ENCODE data around the gene NDUFV1. TPM values are rescaled to one million over a fixed set of nuclear protein-coding genes. Genes with fewer than 3 reads are reported as not detected.

The NDUFV1 gene
- total and polyA plus RNA-seq, 7 donors, result 152 to 286 (median 217) TPM

- intact Hi-C loops (cut with DNase I), result no loop called here
- H3K4me3 ChIP-seq, result no peak overlapping the region
- no peaks in the 10 kb centered on the region for H3K36me3 ChIP-seq
- no peaks in the 10 kb centered on the region for H3K4me1 ChIP-seq
- no peak overlapping the region for H3K27ac ChIP-seq
- WGBS, 2 donors, result 50 to 84% methylated on average over 12 of the region's 12 CpGs
- no peaks in the 10 kb centered on the region for H3K9me3 ChIP-seq
- DNase-seq, result peak; percentile 61
- peaks cover 0 to 25% (median 0%) of the 10 kb centered on the region in 3 donors for H3K27me3 ChIP-seq
- TF ChIP-seq POLR2A (IDR thresholded peaks at IDR 0.05) (no peak), EP300 (IDR thresholded peaks at IDR 0.05) (no peak), POLR2AphosphoS5 (IDR thresholded peaks at IDR 0.05) (no peak), CTCF (IDR thresholded peaks at IDR 0.05) (no peak)
These were observed 42.3 kb downstream of the NDUFV1 start for GRCh38 chr11:67648796-67649613.

GRCh38 chr11:67649634-67650510 lies 43.1 kb downstream of the NDUFV1 start:
- Histone ChIP-seq H3K4me3 (peak overlapping the region in 3 of 4 donors; percentile 33 to 39 (median 37)), H3K4me1 (no peaks in the 10 kb centered on the region), H3K27ac (no peak overlapping the region), H3K9me3 (no peaks in the 10 kb centered on the region), H3K36me3 (no peaks in the 10 kb centered on the region), H3K27me3 (peaks cover 0 to 25% (median 0%) of the 10 kb centered on the region in 3 donors)
- intact Hi-C loops (cut with DNase I), result loop anchor here (10.0 kb wide), 1 partner anchor 55 kb away; no protein-coding TSS in a partner anchor
- TF ChIP-seq POLR2AphosphoS5 (IDR thresholded peaks at IDR 0.05) (no peak), CTCF (IDR thresholded peaks at IDR 0.05) (no peak), EP300 (IDR thresholded peaks at IDR 0.05) (no peak), POLR2A (IDR thresholded peaks at IDR 0.05) (no peak)
- WGBS, 2 donors, result 71 to 78% methylated on average over 22 of the region's 22 CpGs
- peak; percentile 56 for DNase-seq

GRCh38 chr11:67651976-67652781 lies 45.4 kb downstream of the NDUFV1 start:
- Histone ChIP-seq H3K36me3 (no peaks in the 10 kb centered on the region), H3K4me3 (no peak overlapping the region), H3K9me3 (no peaks in the 10 kb centered on the region), H3K27me3 (peaks cover 0 to 20% (median 0%) of the 10 kb centered on the region in 3 donors), H3K4me1 (no peaks in the 10 kb centered on the region), H3K27ac (no peak overlapping the region)
- DNase-seq, result no peak
- 24 to 53% methylated on average over 13 of the region's 13 CpGs for WGBS, 2 donors
- TF ChIP-seq EP300 (IDR thresholded peaks at IDR 0.05) (no peak), CTCF (IDR thresholded peaks at IDR 0.05) (no peak), POLR2AphosphoS5 (IDR thresholded peaks at IDR 0.05) (no peak), POLR2A (IDR thresholded peaks at IDR 0.05) (no peak)
- intact Hi-C loops (cut with DNase I), result loop anchor here (10.0 kb wide), 1 partner anchor 53 kb away; no protein-coding TSS in a partner anchor

Data from sigmoid colon (tissue), 7 donors.